Adrenal gland (tissue), 5 donors: Measurements from ENCODE around the gene FAM221B.

ENCODE experiments used
- CTCF ChIP-seq, 6 experiments: fragments of 450-650 bp in 4 of 6; fragments of 200-600 bp in 2 of 6; sonication (generic) in 1 of 6; IDR thresholded peaks; 1 replicate in 5 of 6; 2 replicates in 1 of 6; pipeline versions ENCODE4 v1.5.1 to v1.8.0; 2016 to 2021; ENCODE audit warnings: antibody characterized with exemption in 6 of 6, mild to moderate bottlenecking in 2 of 6, moderate library complexity in 1 of 6
- POLR2A ChIP-seq, 2 donors: fragments of 450-650 bp; IDR thresholded peaks; one replicate each; pipeline ENCODE4 v1.6.1; 2017; ENCODE audit warnings: antibody characterized with exemption in 2 of 2, mild to moderate bottlenecking in 2 of 2, moderate library complexity in 1 of 2
- donor health status: DM: no; HTN: no; CAD: no.

GRCh38 chr9:35869621-35870216, 41.2 kb upstream of the FAM221B start:
- TF ChIP-seq CTCF (IDR thresholded peaks at IDR 0.05): no peak
- no peak for TF ChIP-seq POLR2A (IDR thresholded peaks at IDR 0.05)
